Measurements from ENCODE around the gene SYT2.

The SYT2 gene

DNA sequence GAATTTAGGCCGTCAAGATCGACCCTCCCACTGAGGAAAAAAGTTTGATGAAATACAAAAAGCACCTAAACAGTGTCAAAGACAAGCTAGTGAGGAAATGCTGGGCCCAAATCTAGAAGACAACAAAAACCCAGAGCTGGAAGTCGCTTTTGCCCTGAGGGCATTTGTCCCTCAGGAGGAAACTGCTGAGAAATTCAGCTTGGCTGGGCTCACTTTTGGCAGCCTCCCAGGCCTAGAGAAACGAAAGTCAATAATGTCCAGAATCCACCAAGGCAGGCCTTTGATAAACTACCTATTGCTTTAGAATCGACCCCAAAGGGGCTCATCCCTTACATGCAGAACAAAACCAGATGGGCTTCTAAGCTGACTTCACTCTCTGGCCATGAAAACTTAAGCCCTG, 38.9 kb downstream of the SYT2 start:
- no peak for DNase-seq

DNA sequence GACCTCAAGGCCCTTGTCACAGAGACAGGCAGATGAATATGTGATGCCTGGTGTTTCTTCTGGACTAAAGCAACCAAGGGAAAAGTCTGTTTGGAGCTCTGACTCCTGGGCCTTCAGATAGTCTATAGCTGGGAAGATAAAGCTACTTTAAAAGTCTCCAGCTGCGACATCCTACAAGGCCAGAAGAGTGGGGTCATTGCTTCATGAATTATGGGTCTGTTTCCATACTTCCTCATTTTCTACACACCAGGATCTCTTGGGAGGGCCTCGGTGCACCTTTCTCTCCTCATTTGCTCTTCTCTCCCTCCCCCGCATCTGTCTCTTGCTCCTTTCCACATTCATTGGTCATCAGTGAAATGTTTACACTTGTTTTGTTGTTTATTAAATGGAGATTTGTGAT, 44.8 kb downstream of the SYT2 start:
- no peak for DNase-seq

DNA sequence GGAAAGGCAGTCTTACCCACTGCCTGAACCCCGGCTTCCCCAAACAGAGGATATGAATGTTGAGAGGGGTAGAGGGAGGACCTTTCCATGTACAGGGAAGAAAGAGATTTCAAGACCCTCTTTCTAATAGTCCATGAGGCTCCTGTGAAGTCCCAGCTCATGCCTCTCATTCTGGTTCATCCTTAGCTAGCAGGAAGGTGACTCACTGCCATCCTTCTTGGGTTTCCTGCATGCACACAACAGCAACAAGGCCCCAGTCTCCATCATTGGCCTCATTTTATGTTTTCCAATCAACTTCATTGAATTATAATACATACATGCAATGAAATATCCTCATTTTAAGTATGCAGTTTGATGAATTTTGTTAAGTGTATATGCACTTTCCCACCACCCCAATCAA, 46.2 kb downstream of the SYT2 start:
- DNase-seq, result peak; percentile 28

DNA sequence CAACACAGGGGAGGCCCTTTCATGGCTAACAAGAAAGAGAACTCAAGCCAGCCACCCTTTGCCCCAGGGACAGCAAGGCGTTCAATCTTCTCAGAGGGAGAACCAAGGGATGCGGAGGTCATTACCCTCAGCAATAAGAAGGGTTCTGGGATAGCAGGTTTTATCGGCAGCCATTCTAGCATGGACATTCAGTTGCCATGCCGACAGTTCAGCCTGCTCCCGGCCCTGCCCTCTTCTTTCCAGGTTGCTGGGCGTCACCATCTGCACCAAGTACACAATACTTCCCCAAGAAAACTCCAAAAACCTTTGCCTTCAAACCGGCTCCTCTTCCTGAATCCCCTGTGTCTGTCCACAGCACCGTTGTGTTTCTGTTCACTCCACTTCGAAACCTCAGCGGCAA, 47.1 kb downstream of the SYT2 start:
- no peak for DNase-seq

DNA sequence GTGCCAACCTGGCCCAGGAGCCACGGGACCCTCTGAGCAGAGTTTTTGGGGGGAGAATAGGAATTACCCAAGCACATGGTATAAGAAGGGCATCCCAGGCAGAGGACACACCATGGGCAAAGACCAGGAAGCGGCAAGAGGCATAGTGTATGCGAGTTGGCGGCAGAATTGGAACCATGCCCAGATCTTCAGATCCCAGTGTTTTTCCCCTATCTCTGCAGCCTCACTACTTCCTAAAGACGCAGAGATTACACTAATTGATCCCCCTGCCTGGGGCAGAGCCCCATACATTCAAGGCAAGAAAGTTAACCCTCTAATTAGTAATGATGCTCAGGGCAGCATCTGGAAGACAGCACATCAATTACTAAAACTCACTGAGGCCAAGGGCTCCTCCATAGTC, 48.2 kb downstream of the SYT2 start:
- no peak for DNase-seq

DNA sequence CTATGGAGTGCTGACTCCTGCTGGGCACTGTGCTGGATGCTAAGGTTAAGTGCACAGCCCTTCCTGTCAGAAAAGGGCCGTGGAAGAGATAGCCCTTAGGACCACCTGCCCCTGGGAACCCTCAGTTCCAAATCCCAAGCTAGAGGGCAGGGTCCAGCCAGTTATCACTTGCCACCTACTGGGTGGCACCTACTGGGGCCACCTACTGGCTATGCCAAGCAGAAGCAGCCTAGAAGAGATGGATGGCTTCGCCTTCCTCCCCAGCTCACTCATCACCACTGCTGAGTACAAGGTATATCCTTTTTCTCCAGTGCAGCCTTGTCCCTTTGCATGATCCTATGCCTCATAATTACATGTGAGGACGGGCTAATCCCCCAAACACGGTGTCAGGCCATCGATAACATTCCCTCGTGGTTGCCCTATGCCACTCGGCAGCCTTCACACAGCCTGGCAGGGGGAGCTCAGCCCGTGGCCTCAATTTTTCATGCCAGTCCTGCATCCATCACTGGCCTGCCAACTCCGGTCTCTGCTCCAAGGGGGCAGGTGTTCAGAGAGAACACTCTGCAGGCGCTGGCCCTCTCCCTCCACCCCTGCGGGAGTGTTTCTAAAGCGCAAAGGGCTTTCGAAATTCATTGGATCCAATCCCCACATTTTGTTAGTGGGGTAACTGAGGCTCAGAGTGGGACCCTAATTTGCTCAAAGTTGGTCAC, 49.0 kb downstream of the SYT2 start:
- DNase-seq, result no peak

DNA sequence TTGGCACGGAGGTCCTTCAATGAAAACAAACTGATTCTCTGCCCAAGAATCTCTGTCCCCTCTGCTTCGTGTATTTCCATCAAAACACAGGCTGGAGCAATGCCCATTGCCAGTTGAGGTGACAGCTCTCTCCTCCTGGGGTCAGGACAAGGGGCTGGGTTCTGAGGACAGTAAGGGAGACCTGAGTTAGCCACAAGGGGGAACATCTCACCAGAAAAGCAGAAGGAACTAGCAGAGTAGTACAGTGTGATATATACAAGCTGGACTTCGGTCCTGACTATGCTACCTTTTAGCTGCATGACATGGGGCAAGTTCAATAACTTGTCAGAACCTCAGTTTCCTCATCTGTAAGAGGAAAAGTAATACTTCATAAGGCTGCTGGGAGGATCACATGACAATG, 50.3 kb downstream of the SYT2 start:
- no peak for DNase-seq

DNA sequence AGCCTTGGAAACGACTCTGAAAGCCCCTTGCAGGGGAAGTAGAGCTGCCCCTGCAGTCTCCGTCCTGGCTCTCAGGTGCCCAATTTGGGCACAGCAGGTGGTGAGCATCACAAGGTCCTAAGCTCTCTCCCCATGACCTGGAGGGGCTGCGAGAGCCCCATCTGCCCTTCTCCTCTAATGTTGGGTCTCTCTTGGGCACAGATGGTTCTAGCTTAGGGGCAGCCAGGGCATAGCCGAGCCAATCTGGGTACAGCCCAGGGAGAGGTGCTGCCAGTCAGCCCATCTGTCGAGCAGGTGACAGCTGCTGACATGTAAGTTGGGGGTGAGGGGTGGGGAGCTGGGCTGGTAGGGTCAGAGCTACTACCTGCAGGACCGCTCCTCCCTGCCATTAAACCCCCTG, 50.7 kb downstream of the SYT2 start:
- no peak for DNase-seq

DNA sequence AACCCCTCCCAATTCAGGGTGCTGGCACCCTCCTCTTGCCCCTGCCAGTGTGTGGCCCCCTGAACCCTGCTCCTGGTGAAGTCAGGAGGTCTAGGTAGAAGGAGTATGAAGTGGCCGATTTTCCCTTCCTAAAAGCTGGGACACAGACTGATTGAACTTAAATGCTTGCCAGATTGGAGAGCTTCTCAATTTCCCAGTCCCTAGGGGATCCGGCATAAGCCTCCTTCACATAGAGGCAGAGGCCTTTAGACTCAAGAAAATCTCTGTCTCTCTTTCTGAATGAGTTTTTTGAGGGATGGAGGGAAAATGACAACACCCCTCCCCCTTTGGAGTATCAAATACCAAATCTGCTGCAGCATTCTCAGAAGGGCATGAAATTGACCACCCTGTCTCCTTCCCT, 51.5 kb downstream of the SYT2 start:
- DNase-seq, result no peak

DNA sequence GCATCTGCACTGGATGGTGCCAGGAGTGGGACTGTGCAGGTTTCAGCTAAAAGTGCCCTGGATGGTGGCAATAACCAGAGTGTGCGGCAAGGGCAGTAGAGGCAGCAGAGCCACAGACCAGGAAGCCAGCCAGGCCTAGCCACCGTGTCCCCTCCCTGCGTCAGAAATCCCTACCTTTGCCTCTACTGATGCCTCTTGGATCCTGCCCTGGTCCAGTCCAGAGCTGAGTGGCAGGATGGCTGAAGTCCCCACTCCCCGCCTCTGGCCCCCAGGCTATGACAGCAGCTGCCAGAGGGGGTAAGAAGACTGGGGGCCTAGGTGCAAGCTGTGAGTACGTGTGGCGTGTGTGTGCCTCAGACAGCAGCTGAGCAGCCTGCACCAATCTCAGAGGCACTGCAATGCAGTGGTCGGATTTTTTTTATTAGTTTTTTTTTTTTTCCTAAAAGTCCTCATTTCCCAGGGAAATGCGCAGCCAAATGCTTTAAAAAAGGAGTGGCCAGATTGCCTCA, 51.9 kb downstream of the SYT2 start:
- DNase-seq, result no peak

DNA sequence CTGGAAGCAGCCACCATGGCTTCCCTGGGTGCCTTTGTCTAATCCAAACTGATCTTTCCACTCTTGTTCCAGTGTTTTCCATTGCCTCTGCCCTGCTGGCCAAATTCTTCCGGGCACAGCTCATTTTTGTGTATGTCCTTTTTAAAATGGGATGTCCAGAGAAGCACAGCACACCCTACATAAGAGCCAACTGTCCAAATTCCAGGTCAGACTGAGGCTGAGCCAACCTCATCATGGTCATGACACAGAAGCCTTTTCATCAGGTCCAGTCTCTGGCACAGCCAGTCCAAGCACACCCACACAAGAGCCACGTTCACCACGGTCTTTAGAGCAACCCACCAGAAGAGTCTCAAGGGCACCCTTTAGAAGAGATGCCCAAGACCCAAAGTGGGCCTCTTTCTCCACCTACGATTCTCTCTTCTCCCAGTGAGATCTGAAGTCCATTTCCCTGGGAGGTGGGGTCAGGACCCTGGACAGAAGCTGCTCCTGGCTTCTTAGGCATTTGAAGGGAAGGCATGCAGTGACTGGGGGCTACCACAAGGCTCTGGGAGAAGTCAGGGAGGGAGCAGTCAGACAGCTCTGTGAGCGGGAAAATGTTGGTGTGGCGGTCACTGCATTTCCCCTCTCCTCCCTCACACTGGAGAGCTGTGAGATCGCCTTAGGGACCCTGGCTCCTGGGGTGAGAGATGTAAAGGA, 53.2 kb downstream of the SYT2 start:
- DNase-seq, result peak; percentile 36

DNA sequence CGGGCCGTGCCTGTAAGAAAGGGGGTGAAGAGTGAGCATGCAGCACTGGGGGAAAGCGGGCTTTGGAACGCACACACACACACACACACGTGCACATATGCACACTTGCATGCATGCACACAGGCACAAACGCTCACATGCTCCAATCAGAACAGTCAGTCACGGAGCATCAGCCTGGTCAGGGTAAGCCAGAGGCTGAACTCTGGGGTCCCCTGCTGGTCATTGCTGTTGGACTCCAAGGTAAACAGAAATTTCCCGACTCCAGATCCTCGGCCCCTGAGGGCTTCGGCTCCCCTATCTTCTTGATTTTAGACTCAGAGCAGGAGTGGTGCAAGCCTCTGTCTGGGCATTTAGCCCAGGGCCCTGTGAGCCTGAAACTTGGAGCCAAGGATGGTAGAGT, 54.2 kb downstream of the SYT2 start:
- DNase-seq, result peak; percentile 6

DNA sequence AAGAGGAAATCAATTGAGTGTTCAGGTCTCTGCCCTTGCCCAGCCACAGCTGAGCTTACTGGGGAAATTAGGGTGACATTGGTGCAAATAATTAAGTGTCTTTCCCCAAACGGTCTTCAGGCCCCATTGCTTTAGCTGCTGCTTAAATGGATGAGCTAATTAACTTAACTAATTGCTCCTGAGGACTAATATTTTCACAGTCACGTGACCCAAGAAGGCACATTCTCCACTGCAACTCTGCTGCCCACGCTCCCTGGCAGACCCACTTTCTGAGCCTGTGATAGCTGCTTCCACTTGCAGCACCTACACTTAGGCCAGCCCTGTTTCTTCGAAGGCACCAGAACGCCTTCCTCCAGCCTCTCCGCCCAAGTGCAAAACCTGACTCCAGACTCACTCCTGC, 56.2 kb downstream of the SYT2 start:
- DNase-seq, result no peak

DNA sequence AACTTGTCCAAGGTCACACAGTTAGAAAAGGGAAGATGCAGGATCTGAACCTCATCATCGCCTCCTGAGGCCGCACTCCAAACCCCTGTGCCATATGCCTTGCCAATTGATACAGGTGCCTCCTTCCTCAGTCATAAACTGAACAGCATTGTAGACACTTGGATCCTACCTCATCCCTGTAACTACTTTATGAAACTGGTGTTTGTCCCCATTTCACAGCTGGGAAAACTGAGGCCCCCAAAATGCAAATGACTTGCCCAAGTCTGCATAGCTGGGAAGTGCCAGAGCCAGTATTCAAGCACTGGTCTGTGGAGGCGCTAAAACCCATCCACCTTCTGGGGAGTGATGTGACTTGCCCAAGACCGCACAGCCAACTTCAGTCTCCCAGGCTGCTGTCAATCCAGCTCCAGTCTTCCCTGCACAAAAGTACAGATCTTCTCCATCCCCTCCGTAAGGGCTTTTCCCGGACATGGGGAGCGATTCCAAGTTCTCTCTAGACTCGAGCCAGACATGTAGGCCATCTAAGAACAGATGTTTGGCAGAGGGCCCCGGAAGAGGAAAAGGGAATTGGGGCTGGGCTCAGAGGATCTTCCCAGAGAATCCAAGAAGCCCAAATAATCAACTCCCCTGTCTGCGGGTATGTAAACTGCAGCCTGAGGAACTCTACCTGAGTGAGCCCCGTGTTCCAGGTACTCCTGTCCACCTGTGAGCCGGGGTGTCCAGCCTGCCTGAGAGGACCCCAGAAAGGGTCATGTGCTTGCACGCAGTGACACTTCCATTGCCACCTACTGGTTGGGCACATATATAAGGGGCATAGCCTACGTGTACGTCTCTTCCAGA, 60.5 kb downstream of the SYT2 start:
- no peak for DNase-seq

DNA sequence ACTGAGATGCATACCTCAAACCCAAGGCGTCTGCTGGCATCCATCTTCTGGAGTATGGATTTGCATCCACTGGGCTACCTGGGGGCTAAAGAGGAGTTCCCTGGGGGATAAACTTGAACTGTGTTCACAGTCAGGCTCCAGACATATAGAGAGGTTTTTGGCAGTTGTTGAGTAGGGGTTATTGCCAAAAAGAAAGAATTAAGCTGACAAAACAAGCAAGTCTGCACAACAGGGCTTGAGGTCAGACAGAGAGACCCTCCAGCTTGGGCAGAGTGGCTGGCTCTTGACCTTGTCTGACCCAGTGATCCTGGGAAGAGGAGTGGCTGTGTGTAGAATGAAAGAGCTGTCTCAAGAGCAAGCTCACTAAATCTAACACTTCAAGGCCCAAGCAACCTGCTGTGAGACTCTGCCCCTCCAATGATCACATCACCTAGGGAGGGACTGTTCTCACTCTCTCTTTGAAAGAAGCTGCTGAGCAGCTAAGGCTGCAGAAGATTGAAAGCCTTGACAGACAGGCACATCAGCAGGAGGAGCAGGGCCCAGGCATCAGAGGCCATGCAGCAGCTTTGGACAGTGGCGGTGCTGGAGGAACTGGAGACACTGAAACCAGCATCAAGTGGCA, 61.5 kb downstream of the SYT2 start:
- DNase-seq, result no peak

DNA sequence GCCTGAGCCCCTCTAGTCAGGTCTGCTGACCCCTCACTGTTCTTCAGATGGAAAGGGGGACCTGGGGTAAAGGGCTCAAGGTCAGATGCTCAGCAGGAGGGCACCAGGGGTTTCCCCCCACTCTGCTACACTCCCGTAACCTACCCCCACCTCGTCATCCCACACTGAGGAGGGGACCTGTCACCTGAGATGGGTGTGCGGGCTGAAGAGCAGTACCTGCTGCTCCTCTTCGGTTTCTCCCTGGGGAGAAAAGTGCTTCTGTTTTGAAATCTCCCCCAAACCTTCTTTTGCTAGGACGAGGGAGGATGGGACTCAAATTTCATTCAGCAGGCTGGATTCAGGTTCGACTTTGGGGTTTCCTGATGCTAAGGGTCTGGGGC, 65.2 kb downstream of the SYT2 start:
- no peak for DNase-seq

DNA sequence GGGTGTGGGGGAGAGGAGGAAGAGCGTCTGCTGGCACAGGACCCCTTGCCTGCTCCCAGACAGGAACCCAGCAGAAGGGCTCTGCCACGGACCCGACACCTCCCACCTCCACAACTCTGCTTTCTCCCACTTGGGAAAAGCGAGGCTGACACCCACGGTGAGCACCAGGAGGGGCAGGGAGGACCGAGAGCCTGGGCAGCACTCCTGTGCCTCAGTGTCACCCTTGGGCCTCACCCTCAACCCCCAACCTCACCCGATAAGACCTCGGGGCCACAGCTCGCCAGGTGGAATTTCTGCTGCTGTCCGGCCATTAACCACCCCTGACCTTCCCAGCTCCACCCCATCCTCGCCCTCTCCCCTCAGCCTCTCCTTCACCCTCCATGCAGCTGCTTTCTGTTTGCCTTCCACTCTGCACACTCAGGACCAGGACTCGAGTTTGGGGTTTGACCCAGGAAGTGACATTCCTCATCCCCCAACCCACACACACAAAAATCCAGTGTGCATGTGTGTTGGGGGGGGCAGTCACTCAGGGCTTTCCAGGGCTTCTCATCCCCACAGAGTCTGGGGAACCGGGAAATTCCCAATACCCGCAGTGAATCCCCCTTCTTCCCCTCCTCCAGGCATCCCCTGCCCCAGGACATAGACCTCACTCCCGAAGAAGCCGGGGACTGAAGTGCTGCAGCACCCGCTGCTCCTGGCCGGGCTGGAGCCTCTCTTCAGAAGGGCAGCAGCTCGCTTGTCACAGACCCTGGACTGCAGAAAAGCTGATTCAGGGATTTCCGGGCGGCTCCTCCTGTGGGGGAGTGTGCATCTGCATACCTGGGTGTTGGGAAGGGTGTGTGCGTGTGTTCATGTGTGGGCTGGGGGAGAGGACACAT, 65.8 kb downstream of the SYT2 start:
- DNase-seq, result no peak

DNA sequence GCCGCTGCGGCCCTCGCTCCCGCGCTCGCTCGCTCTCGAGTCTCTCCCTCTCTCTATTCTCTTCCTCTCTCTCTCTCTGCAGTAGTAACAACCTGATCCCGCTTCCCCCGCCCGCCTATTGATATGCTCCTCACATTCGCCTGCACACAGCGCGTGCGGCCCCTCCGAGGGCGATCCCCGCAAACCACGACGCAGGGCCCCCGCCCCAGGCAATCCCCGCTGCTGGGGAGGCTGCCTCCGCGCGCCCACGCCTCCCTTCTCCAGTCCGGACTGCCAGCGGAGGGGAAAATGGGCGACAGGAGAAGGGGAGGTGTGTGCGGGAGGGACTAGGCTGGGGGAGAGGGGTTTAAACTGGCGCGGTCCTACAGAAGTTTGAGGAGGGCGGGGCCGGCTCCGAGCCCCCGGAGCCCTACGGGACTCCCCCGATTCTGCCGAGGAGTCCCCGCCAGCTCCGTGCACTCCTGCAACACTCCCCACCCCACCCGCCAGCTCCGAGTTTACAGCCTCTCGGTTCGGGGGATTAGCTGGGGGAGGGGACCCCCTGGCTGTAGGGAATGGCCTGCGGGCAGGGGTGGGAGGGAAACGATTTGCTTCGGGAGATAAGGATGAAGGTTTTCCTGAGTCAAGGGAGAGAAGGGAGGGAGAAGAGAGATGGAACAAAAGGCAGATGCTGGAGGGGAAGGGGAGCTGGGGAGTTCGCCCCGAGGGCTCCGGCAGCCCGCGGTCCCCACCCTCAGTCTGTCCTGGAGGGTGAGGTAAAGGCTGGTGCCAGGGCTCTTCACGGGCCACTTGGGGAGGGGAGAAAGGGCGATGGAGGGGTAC, 66.6 kb downstream of the SYT2 start:
- DNase-seq, result no peak

DNA sequence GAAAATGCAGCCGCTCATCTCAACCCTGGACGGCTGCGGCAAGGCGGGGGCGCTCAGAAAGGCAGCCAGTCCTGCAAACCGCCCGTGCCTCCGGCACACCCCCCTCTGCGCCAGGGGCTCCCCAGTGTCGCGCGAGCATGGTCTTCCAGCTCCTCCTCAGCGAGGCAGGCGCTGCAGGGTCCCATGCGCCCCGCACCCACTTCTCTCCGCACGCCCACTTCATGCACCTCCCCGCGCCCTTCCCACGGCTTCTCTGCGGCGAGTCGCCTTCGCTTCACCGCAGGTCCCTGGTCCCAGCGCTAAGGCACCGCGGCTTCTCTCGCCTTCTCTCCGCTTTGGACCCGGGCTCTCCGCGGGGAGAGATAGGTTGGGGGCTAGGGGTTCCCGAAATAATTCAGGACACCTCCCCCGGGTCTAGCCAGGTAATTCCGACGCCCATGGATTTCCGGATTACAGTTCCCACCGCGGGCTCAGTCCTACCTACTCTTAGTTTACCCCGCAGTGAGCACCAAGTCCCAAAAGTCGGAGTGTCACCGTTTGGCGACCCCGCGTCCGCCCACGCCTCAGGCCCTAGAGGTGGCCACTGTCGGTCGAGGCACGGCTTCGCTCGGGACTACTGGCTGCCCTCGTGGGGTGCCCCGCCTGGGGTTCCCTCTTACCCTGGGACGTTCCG, 67.5 kb downstream of the SYT2 start:
- no peak for DNase-seq

DNA sequence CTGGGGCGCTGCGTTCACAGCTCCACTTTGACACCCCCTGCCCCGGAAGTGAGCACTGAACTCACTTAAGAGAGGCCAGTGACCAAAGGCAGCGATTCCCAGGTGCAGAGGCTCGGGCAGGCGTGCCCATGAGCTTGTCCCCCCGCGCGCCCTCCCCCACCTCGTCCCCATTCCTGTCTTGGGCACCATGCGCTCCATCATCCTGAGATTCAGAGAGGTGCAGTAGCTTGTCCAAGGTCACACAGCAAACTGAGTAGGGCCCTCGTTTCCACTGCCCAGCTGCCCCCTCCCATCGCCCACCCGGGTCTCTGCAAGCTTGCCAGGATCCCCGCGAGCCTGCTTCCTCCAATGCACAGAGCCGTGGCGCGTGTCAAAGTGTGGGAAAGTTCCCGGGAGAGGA, 68.0 kb downstream of the SYT2 start:
- no peak for DNase-seq

DNA sequence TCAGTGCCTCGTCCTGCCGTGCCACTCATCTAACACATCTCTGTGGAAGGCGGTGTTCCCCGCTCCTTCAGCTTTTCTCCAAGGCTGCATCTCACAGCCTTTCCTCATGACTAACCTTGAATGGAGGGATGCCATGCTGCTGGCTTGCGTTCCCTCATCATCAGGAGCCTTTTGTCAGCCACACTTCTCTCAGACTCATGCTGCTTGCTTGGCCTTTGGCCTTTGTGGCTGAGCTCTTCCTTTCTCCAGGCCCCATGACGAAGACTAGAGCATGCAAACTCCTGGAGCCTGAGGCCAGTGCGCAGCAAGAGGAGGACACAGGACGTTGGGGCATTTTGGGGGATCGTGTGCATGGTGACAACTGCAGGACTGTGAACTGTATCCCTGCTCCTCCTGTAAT, 70.8 kb downstream of the SYT2 start:
- DNase-seq, result no peak

Data from fibroblast of skin of right biceps (primary cell).